Activated T-helper 1 cell treated with anti-CD3 and anti-CD28 coated beads, Interleukin-2, amount 50 U/mL, for 16 hours (primary cell): ENCODE measurements around the gene NOD1.
A peak's percentile ranks its signal among the peaks of the same experiment; 100 is the strongest.
"Not testable (repeated sequence)": the region's sequence is repeated elsewhere in the genome, so short reads cannot be mapped to it uniquely, and the experiment has no call there.

Experiments
- DNase-seq, 2 donors: peaks; one replicate each; pipeline ENCODE4 v3.0.0-alpha.2; 2020; ENCODE audit warnings: low read depth in 1 of 2, low spot score in 1 of 2

The NOD1 gene, protein sequence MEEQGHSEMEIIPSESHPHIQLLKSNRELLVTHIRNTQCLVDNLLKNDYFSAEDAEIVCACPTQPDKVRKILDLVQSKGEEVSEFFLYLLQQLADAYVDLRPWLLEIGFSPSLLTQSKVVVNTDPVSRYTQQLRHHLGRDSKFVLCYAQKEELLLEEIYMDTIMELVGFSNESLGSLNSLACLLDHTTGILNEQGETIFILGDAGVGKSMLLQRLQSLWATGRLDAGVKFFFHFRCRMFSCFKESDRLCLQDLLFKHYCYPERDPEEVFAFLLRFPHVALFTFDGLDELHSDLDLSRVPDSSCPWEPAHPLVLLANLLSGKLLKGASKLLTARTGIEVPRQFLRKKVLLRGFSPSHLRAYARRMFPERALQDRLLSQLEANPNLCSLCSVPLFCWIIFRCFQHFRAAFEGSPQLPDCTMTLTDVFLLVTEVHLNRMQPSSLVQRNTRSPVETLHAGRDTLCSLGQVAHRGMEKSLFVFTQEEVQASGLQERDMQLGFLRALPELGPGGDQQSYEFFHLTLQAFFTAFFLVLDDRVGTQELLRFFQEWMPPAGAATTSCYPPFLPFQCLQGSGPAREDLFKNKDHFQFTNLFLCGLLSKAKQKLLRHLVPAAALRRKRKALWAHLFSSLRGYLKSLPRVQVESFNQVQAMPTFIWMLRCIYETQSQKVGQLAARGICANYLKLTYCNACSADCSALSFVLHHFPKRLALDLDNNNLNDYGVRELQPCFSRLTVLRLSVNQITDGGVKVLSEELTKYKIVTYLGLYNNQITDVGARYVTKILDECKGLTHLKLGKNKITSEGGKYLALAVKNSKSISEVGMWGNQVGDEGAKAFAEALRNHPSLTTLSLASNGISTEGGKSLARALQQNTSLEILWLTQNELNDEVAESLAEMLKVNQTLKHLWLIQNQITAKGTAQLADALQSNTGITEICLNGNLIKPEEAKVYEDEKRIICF

DNA sequence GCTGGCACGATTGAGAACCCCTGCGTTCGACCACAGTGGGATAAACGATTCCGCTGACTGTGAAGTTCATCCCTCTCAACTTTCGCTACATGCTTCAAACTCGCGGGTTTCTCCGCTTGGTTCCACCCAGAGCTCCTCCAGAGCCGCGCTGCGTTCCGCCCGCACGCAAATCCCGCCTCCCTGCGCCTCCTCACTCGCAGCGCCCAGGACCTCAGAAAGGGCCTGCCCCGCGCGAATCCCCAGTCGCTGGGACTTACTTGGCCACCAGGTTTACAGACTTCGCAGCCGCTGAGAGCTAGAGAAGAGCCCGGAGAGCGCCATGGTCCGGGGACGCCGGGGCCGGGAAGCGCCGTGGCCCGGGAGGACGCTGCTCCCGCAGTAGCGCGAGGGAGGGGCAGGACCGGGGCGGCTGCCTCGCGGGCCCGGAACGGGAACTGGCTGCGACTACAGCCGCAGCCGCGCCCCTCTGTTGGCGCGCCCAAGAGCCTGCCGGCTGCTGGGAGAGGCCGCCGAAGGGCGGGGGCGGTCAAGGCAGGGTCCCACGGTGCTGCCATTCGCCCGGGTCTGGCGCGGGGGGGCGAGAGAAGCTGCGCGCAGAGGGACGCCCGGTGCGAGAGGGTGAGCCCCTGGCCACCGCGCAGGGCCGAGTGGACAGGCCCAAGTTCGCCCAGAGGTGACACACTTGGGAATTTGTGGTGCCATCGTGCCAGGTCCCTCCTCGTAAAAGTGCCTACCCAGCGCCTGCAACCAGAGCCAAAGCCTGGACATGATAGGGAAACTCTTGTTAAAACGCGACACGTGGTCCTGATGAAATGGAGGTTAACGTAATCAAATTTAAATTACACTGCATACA is at the start of gene NOD1:
Gene NOD1, minus strand, starts transcription at position 436 of the 853 bp plus-strand sequence. CDS start 21,863 bp downstream, outside the sequence.
- DNase-seq = peak; percentile 31 to 46

DNA sequence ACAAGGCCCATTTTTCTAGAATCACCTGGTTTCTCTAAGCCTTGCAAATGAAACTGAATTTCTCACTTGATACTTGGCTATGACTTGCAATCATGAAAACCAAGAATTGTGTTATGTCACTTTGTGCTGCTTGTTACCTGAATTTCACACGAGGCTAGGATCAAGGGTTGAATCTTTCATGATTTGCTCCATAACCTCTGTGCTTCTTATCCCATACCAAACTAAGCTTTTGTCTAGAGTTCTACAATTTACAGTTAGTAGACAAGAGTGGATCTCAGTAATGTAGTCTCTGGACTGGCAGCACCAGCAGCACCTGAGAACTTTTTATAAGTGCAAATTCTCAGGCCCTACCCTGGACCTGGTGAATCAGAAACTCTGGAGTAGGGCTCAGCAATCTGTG is 48.7 kb upstream of the NOD1 start:
- not testable (repeated sequence) for DNase-seq

DNA sequence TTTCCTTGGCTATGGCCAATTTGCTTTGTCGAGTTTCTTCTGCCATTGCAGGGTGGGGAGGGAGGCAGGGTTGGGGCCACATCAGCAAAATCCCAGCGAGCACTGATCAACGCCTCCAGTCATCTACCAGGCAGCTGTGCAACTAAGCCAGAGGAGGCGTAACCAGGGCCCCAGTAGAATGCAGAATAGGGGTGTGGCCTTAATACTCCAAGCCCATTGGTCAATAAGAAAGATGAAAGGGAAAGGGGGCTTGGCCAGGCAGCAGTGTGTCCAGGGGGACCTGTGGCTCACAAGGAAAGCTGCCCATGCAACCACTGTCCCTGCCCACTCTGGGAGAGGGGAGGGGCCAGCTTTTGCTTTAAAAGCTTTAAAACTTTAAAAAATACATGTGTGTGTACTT is 47.6 kb upstream of the NOD1 start:
- DNase-seq = no peak

DNA sequence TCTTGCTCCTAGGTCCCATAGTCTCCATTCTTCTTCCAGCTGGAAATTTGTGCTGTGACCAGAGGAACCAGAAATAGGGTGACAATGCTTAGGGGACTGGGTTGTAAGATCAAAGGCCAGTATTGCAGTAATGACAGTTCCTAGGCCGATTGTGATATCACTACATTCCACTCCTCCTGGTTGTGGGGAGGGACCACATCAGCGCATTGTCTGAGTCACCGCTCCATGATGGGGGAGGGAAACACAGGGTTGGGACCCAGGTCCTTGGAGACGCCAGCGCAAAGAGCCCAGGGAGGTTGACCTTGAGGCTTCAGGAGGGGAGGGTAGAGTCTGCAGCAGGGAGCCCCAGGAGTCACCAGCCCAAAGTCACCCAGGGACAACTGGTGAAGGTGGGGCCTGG is 46.8 kb upstream of the NOD1 start:
- no peak for DNase-seq

DNA sequence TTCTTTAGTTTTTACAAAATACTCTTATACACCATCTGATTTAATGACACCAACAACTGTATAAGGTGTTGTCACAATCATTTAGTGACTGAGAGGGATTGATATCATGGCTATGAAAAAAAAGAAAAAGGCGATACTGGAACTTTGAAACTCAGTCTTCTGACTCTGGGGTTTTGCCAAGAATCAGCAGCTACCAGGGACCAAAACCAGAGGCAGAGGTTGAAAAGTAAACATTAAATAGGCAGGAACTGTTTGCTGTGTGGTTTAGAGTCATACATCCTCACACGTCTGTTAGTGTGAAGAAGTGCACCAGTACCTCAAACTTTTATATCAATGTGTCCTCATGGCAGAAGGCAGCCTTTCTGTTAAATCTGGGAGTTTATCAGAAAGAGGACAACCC is 46.0 kb upstream of the NOD1 start:
- no peak for DNase-seq

DNA sequence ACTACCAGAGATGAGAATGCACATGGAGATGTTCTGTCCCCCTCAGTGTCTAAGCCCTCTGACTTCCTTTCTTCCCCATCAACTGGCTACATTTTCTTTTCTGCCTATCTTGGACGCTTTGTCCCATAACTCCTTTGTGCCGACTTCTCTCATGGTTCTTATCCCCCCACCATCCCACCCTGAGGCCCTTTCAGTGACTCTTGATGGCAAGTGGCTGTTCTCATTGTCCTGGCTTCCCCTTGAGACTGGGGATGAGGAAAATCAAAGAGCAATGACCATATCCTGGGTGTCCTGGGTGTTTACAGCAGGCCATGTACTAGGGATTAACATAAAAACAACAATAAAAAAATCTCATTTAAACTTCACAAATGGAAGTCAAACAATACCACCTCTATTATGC is 44.9 kb upstream of the NOD1 start:
- DNase-seq = no peak

DNA sequence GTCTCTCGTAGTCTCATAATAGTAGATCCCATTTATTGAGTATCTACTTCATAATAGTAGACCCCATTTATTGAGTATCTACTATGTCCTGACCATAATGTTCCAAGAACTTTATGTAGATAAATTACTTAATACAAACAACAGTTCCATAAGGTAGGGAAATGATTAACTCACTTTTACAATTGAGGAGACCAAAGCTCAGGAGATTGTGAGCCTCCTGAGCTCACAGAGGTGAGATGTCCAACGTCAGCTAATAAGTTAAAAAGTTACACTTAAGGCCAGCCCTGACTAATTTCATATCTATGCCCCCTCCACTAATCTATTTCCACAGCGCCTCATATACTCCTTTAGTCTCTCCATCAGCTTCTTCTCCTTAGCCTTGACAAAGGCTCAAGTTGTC is 43.6 kb upstream of the NOD1 start:
- DNase-seq = no peak

DNA sequence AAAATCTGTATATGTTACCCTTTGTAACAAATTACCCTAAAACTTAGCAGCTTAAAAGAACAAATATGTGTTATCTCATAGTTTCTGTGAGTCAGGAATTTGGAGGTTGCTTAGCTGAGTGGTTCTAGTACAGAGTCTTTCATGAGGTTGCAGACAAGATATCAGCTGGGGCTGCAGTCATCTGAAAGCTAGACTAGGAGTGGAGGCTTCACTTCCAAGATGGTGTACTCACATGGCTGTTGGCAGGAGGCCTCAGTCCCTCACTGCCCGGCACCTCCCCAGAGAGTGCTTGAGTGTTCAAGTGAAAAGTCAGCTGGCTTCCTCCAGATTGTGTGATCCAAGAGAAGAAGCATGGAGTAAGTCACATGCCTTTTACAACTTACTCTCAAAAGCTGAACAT is 42.9 kb upstream of the NOD1 start:
- DNase-seq = no peak

DNA sequence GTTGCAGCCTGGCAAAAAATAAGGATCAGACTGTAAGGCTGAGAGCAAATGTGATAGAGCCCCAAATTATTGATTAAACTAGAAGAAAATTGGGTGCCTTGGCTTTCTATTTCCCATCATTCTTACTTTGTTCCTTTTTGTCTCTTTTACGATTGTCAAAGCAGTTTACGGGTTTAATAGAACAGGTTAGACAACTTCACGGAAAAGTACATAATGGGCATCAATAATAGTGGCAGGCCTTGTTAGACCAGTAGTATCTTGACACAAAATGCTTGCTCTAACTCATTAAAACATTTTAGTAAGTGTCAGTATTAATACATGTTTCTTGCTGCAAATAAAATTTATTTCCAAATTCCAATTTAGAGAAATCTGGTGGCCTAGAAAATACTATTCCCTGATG is 40.5 kb upstream of the NOD1 start:
- DNase-seq = no peak

DNA sequence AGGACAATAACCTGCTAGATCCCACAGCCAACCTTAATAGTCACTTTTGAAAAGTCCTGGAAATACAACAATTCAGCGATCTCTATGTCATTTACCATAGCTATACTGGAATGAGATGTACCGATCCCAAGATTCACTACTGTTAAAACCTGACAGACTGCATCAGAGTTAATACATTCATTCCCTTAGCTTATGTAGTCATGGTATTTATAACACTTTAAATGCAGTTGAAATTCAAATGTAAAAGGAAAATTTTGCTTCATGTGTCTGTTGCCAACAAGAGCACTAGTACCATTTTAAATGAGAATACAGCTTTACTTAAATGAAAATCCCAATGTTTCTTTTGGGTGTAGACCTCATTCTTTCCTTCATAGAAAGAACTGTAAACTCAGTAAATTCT is 37.2 kb upstream of the NOD1 start:
- DNase-seq = no peak

DNA sequence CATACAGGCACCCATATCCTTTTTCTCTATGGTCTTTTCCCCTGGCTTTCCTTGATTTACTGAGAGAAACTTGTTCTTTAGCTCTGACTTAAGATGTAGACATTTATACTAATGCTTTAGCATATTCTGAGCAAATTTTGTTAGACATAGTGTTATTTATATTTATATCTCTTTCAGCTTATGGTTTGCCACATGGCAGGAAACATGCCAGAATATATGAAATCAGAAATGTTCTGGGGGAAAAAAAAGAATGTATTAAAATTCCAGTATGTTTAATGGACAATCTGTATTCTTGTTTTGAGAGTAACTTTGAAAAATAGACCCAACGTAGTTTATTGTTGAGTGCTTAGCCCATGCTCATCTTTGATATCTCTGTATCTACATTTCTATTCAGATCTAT is 36.2 kb upstream of the NOD1 start:
- DNase-seq = no peak

DNA sequence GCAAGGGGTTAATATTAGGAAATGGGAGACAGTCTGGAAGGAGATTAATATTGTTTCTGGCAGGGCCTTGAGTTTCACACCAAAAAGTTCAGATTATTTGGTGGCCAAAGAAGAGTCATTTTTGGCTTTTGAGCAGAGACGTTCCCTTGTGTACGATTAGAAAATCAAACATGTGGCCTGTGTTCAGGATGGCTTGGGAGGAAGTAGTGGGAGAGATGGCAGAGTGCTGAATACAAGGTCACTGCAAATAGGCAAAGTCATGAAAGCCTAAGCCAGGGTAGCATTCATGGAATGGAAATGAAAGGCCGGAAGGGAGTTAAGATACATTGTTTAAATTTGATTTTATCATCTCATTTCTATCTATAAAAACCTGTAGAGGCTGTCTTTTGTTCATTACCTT is 35.6 kb upstream of the NOD1 start:
- DNase-seq = no peak

DNA sequence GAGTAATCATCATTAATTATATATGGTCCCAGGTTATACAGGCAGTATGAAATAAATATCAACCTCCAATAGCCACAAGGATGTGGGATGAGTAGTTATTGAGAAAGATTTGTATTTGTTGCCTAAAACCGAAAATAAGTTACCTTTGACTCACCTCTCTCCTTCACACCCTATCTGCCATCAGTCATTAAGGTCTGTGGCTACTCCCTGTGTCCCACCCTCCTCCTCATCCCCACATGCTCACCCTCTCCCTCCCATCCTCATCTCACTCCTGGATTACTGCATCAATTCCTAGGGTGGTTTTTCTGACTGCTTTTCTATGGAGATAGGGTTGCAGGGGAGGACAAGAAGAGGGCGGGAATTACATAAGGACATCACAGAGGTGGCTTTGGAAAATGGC is 35.2 kb upstream of the NOD1 start:
- DNase-seq = no peak

DNA sequence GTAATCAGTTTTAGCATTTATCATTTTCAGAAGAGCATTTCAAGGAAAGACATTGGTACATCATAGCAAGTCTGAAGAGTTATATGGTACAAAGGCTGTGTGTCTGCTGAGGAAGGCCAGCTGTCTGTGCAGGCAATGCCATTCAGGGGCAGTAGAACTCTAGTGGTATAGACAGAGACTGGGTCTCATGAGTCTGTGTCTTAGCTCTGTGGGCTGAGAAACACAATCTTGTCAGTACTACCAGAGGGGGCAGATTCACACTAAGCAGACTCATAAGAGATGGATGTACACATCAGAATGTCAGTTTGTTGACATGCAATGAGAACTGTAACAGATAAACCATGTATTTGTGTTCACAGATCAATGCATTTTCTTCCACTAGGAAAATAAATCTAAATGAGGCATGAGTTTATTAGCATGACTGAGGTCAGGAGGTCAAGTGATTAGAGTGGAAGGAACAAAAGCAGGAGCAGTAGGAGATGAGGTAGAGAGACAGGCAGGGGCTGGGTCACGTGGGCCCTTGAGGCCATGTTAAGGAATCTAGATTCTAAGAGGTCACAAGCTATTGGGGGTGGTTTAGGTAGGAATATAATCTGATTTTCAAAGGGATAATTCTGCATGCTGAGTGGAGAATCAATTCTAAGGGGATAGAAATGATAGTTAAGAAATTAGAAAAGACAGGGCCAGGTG is 33.5 kb upstream of the NOD1 start:
- no peak for DNase-seq

DNA sequence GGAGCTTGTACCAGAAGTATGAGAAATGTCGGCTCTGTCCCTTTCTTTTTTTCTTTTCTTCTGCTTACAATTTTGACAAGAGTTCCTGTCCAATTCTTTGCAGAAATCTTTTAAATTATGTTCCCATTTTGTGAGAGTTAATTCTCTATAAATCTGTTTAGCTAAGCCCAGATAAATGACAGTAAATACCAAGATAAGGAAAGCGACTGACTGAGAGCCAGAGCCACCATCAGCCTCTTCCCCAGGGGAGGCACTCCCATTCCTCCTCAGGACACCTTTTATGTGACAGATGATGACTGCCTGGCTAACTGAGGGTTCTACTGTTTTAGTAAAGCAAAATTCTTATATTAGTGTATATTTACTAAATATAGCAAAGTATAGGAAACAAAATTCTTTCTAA is 32.9 kb upstream of the NOD1 start:
- no peak for DNase-seq

DNA sequence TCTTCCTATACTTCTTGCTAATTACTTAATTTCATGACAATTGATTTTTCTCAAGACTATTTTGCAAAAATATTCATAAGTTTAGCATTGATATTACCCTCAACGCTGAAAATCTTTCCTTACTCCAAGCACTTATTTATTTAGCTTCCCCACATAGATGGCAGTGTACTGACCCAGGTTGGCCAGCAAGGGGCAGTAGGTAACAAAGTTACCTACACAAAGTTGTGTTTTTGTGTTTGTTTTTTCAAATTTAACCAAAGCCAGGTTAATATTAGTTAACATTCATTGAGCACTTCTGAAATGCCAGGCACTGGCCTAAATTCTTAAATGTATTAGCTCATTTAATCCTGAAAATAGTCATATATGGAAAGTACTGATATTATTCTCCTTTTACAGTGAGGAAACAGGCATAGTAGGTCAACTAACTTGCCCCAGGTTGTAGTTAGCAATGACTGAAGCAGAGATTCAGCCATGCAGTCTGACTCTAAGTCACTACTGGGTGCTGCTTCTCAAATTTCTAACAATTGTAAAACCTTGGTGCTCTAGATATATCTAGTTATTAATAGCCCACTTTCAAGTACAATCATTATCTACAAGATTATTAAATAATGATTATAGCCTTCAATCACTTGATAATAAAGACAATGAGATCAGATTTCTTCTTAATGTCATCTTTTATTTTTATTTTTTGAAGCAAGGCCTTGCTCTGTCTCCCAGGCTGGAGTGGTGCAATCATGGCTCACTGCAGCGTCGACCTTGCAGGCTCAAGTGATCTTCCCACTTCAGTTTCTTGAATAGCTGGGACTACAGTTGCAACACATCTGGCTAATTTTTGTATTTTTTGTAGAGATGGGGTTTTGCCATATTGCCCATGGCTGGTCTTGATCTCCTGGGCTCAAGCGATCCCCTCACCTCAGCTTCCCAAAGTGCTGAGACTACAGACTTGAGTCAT is 31.8 kb upstream of the NOD1 start:
- no peak for DNase-seq

DNA sequence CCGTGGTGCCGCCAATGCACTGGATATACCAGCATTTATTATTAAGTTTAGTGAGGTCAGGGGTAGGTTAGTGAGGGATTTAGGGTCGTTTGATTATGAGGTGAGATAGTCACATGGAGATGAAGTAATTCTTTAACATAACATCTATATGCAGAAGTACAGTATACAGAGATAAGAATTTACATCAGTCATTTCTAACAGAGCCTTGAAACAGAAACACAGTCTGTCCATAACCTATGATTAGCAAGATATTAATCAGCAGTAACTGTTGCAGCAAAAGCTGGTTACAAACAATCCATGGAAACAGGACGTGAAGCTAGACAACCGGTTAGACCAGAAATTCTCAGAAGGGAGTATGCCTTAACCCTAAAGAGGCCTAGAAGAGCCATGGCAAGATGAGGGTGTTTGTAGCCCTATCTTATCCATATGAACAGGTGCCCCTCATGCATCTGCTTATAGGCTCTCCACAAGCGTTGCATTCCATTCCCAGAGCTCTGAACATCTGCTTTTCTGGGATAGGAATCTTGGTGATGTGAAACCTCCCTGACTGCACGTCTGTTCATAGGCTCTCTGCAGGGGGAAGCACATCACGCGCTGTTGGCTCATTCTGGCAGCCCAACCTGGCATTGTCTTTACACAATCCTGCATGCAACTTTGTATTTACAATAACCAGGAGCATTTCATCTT is 30.7 kb upstream of the NOD1 start:
- not testable (repeated sequence) for DNase-seq

DNA sequence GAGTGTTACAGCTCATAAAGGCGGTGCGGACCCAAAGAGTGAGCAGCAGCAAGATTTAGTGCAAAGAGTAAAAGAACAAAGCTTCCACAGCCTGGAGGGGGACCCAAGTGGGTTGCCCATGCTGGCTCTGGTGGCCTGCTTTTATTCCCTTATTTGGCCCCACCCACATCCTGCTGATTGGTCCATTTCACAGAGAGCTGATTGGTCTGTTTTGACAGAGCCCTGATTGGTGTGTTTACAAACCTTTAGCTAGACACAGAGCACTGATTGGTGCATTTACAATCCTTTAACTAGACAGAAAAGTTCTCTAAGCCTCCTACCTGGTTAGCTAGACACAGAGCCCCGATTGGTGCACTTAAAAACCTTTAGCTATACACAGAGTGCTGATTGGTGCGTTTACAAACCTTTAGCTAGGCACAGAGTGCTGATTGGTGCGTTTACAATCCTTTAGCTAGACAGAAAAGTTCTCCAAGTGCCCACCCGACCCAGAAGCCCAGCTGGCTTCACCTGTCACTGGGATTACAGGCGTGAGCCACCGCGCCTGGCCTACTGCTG is 28.8 kb upstream of the NOD1 start:
- DNase-seq = not testable (repeated sequence)
